ENCODE results near the gene MCTP1. TPM values are rescaled to one million over a fixed set of nuclear protein-coding genes. Genes with fewer than 3 reads are reported as not detected.

Gene MCTP1
- total and polyA plus RNA-seq, 2 of the 13 experiments (the other 11 are each of a cell fraction or from before 2014, with no cell fraction given), result 0.15 to 0.48 TPM

DNA sequence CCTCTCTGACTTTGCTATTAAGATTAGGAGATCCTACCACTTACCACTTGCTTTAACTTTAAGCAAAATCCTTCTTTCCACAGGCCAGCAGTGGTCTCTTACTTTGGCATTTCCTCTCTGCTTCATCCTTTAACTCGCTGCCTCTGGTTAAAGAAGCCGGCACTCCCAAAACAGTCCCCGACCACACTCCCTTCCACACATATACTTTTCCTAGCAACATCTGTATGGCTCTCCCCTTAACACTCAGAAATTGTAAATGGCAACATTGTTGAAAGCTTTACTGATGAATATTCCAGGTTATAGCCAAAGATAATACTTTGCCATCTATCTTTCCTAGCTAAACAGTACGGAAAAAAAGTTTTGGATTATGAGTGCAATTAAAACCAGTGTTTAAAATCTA lies 133.2 kb downstream of the MCTP1 start (continued):
- TF ChIP-seq ZSCAN22 (CRISPR knock-in tag; IDR thresholded peaks at IDR 0.05), result no peak
- TF ChIP-seq ZNF619 (CRISPR knock-in tag; IDR thresholded peaks at IDR 0.05), result no peak
- TF ChIP-seq BORCS8-MEF2B (CRISPR knock-in tag; IDR thresholded peaks at IDR 0.05), result no peak

DNA sequence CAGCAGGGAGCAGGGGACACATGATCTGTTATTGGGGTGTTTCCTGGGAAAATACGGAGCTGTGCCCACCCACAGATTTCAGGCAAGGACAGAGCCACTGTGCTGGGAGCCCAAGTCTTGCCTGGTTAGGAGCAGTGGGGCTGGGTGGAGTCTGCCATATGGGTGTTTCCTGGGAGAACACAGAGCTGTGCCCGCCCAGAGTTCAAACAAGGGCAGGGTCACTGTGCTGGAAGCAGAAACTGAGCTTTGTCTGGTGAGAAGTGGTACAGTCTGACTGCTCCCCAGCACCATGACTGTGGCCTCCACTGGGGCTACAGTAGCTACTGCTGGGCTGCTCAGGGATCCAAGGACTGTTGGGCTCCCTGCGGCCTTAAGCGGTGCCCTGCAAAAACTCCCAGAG lies 135.5 kb downstream of the MCTP1 start:
- intact Hi-C loops (cut with micrococcal nuclease; ENCODE audit: unreplicated experiment), result no loop called here
- no peak overlapping the region for H2AFZ ChIP-seq (ENCODE audit: low read length)
- no peak for DNase-seq (ENCODE audit: low spot score)
- BruUV-seq (replicated peaks), result no TSS peak
- no peak; the same call in 2 of the 3 replicates for ATAC-seq
- 20% methylated on average over 1 of the region's 4 CpGs for WGBS (ENCODE audit: low lambda C conversion rate)
- ChIA-PET CTCF (ENCODE audit: low intra/inter-chr PET ratio, low total read pairs) (no interaction called here), POLR2A (no interaction called here)
- H3K4me3 ChIP-seq (replicated peaks in 1 of 3; ENCODE audit: insufficient read depth in 1 of 3, low read depth in 2 of 3, low read length in 3 of 3), result no peak overlapping the region
- H3K4me2 ChIP-seq (ENCODE audit: low read depth, low read length), result no peak overlapping the region
- H3K27me3 ChIP-seq (ENCODE audit: control insufficient read depth in 1 of 2, insufficient read depth in 2 of 2, low read length in 2 of 2), result no peaks in the 10 kb centered on the region; a peak in 1 of 5 replicates
- in situ Hi-C loops (cut with HindIII; ENCODE audit: extremely low pct_ligation_motif_present, low pct_unique_long_range_greater_than_20kb), result no loop called here
- no peaks in the 10 kb centered on the region for H3K4me1 ChIP-seq (ENCODE audit: insufficient read depth, low read length)
- FAIRE-seq, result no peak
- H3K27ac ChIP-seq (ENCODE audit: extremely low read length, insufficient read depth, low read length), result no peak overlapping the region
- H4K20me1 ChIP-seq (ENCODE audit: insufficient read depth, low read length), result no peaks in the 10 kb centered on the region
- H3K9ac ChIP-seq (ENCODE audit: insufficient read depth, low read depth, low read length), result no peak overlapping the region
- H3K9me3 ChIP-seq (ENCODE audit: low read length), result peaks cover 10% of the 10 kb centered on the region; the same call in 1 of the 2 replicates
- H3K79me2 ChIP-seq (ENCODE audit: insufficient read depth, low read length), result no peaks in the 10 kb centered on the region
- no peaks in the 10 kb centered on the region for H3K36me3 ChIP-seq (replicated peaks in 1 of 2; ENCODE audit: control insufficient read depth in 1 of 2, insufficient read depth in 2 of 2, low read length in 2 of 2)
- TF ChIP-seq, protein P1, sequence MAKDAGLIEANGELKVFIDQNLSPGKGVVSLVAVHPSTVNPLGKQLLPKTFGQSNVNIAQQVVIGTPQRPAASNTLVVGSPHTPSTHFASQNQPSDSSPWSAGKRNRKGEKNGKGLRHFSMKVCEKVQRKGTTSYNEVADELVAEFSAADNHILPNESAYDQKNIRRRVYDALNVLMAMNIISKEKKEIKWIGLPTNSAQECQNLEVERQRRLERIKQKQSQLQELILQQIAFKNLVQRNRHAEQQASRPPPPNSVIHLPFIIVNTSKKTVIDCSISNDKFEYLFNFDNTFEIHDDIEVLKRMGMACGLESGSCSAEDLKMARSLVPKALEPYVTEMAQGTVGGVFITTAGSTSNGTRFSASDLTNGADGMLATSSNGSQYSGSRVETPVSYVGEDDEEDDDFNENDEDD (CRISPR knock-in tag; IDR thresholded peaks at IDR 0.05; ENCODE audit: borderline replicate concordance), result no peak
- TF ChIP-seq ZNF143 (CRISPR knock-in tag; IDR thresholded peaks at IDR 0.05) (no peak), XRCC5 (optimal IDR thresholded peaks at IDR 0.05; ENCODE audit: low read length) (no peak), SAP130 (CRISPR knock-in tag; IDR thresholded peaks at IDR 0.05; ENCODE audit: low read depth) (no peak), NFYB (CRISPR knock-in tag; IDR thresholded peaks at IDR 0.05) (no peak), MIER2 (CRISPR knock-in tag; IDR thresholded peaks at IDR 0.05) (no peak), GLI4 (CRISPR knock-in tag; IDR thresholded peaks at IDR 0.05; ENCODE audit: borderline replicate concordance) (no peak), CCAR2 (optimal IDR thresholded peaks at IDR 0.05; ENCODE audit: low read depth, low read length) (no peak), ZNF331 (CRISPR knock-in tag; IDR thresholded peaks at IDR 0.05) (no peak), ZNF446 (CRISPR knock-in tag; IDR thresholded peaks at IDR 0.05) (no peak), TCF12 (IDR thresholded peaks at IDR 0.05) (no peak), TCF12 (CRISPR knock-in tag; IDR thresholded peaks at IDR 0.05) (no peak)
- TF ChIP-seq, protein P2, sequence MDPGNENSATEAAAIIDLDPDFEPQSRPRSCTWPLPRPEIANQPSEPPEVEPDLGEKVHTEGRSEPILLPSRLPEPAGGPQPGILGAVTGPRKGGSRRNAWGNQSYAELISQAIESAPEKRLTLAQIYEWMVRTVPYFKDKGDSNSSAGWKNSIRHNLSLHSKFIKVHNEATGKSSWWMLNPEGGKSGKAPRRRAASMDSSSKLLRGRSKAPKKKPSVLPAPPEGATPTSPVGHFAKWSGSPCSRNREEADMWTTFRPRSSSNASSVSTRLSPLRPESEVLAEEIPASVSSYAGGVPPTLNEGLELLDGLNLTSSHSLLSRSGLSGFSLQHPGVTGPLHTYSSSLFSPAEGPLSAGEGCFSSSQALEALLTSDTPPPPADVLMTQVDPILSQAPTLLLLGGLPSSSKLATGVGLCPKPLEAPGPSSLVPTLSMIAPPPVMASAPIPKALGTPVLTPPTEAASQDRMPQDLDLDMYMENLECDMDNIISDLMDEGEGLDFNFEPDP (CRISPR knock-in tag; conservative IDR thresholded peaks at IDR 0.05), result no peak
- TF ChIP-seq, protein P3, sequence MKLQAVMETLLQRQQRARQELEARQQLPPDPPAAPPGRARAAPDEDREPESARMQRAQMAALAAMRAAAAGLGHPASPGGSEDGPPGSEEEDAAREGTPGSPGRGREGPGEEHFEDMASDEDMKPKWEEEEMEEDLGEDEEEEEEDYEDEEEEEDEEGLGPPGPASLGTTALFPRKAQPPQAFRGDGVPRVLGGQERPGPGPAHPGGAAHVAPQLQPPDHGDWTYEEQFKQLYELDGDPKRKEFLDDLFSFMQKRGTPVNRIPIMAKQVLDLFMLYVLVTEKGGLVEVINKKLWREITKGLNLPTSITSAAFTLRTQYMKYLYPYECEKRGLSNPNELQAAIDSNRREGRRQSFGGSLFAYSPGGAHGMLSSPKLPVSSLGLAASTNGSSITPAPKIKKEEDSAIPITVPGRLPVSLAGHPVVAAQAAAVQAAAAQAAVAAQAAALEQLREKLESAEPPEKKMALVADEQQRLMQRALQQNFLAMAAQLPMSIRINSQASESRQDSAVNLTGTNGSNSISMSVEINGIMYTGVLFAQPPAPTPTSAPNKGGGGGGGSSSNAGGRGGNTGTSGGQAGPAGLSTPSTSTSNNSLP (IDR thresholded peaks at IDR 0.05; ENCODE audit: low read depth, low read length), result no peak
- TF ChIP-seq, protein P4, sequence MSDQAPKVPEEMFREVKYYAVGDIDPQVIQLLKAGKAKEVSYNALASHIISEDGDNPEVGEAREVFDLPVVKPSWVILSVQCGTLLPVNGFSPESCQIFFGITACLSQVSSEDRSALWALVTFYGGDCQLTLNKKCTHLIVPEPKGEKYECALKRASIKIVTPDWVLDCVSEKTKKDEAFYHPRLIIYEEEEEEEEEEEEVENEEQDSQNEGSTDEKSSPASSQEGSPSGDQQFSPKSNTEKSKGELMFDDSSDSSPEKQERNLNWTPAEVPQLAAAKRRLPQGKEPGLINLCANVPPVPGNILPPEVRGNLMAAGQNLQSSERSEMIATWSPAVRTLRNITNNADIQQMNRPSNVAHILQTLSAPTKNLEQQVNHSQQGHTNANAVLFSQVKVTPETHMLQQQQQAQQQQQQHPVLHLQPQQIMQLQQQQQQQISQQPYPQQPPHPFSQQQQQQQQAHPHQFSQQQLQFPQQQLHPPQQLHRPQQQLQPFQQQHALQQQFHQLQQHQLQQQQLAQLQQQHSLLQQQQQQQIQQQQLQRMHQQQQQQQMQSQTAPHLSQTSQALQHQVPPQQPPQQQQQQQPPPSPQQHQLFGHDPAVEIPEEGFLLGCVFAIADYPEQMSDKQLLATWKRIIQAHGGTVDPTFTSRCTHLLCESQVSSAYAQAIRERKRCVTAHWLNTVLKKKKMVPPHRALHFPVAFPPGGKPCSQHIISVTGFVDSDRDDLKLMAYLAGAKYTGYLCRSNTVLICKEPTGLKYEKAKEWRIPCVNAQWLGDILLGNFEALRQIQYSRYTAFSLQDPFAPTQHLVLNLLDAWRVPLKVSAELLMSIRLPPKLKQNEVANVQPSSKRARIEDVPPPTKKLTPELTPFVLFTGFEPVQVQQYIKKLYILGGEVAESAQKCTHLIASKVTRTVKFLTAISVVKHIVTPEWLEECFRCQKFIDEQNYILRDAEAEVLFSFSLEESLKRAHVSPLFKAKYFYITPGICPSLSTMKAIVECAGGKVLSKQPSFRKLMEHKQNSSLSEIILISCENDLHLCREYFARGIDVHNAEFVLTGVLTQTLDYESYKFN (CRISPR knock-in tag; conservative IDR thresholded peaks at IDR 0.05), result no peak
